Astrocyte (in vitro differentiated cells and primary cell): Measurements from ENCODE around the gene HECW1. TPM values are rescaled to one million over a fixed set of nuclear protein-coding genes. Genes with fewer than 3 reads are reported as not detected.
A peak's percentile ranks its signal among the peaks of the same experiment; 100 is the strongest.
"Not testable (repeated sequence)": the region's sequence is repeated elsewhere in the genome, so short reads cannot be mapped to it uniquely, and the experiment has no call there.

Experiments used
- DNase-seq: peaks from one replicate; pipeline ENCODE4 v3.0.0-alpha.2; 2010; ENCODE audit warnings: low read depth
- FAIRE-seq: peaks from 2 replicates; lab custom pipeline; 2011; peaks lifted over from hg19 to GRCh38; lab: Jason Lieb, UNC
- H2AFZ ChIP-seq: 2 replicates; pipeline ENCODE4 v1.6.0; 2012; ENCODE audit warnings: low read depth, low read length, inconsistent platforms
- H3K27ac ChIP-seq: 2 replicates; pipeline ENCODE4 v1.5.1; 2011; ENCODE audit warnings: low read depth, low read length, inconsistent platforms
- H3K27me3 ChIP-seq: 2 replicates; pipeline ENCODE4 v1.6.0; 2011; ENCODE audit warnings: low read length, inconsistent platforms; ENCODE audit not compliant: insufficient read depth
- H3K36me3 ChIP-seq: 2 replicates; pipeline ENCODE4 v1.5.1; 2011; ENCODE audit warnings: low read length, inconsistent platforms; ENCODE audit not compliant: insufficient read depth
- H3K4me1 ChIP-seq: 2 replicates; pipeline ENCODE4 v1.5.1; 2011; ENCODE audit warnings: low read length, inconsistent platforms; ENCODE audit not compliant: insufficient read depth
- H3K4me2 ChIP-seq: 2 replicates; pipeline ENCODE4 v1.6.0; 2012; ENCODE audit warnings: low read length, inconsistent platforms
- H3K4me3 ChIP-seq: 2 replicates; pipeline ENCODE4 v1.5.1; 2011; ENCODE audit warnings: low read depth, mild to moderate bottlenecking, low read length, inconsistent platforms; ENCODE audit not compliant: insufficient read depth
- H3K79me2 ChIP-seq: 2 replicates; pipeline ENCODE4 v1.6.0; 2012; ENCODE audit warnings: mild to moderate bottlenecking, low read length, inconsistent platforms; ENCODE audit not compliant: insufficient read depth
- H3K9ac ChIP-seq: 2 replicates; pipeline ENCODE4 v1.6.0; 2012; ENCODE audit warnings: mild to moderate bottlenecking, low read length, inconsistent platforms
- H3K9me3 ChIP-seq: 2 replicates; pipeline ENCODE4 v1.5.1; 2012; ENCODE audit warnings: low read depth, mild to moderate bottlenecking, low read length, inconsistent platforms; ENCODE audit not compliant: insufficient read depth
- H4K20me1 ChIP-seq: 2 replicates; pipeline ENCODE4 v1.6.0; 2012; ENCODE audit warnings: low read length, inconsistent platforms; ENCODE audit not compliant: insufficient read depth
- H3K27ac Mint-ChIP-seq: one replicate; pipeline ENCODE4 v1.8.0; 2021; ENCODE audit warnings: mild to moderate bottlenecking, mixed read lengths; ENCODE audit not compliant: unreplicated experiment
- H3K27me3 Mint-ChIP-seq: one replicate; pipeline ENCODE4 v1.8.0; 2021; ENCODE audit warnings: low read depth, mixed read lengths; ENCODE audit not compliant: unreplicated experiment
- H3K36me3 Mint-ChIP-seq: one replicate; pipeline ENCODE4 v1.8.0; 2021; ENCODE audit warnings: low read depth, mixed read lengths; ENCODE audit not compliant: unreplicated experiment
- H3K4me1 Mint-ChIP-seq: one replicate; pipeline ENCODE4 v1.8.0; 2021; ENCODE audit warnings: low read depth, mixed read lengths; ENCODE audit not compliant: unreplicated experiment
- H3K4me3 Mint-ChIP-seq: one replicate; pipeline ENCODE4 v1.8.0; 2021; ENCODE audit warnings: mild to moderate bottlenecking, moderate library complexity, mixed read lengths; ENCODE audit not compliant: unreplicated experiment
- H3K9me3 Mint-ChIP-seq: one replicate; pipeline ENCODE4 v1.8.0; 2021; ENCODE audit warnings: mild to moderate bottlenecking, mixed read lengths; ENCODE audit not compliant: unreplicated experiment
- EZH2 ChIP-seq: IDR thresholded peaks from 2 replicates; pipeline ENCODE4 v1.6.1; 2012; ENCODE audit warnings: mild to moderate bottlenecking, low read length, inconsistent platforms; ENCODE audit not compliant: insufficient read depth
- total RNA-seq: library from RNA; stranded (reverse); gene quantifications from 2 replicates; pipeline ENCODE4 v1.2.1, GENCODE V29; 2021
- TF ChIP-seq, protein P1 (sequence below): IDR thresholded peaks from 2 replicates; pipeline ENCODE4 v1.5.1; 2011; ENCODE audit warnings: low read depth, mild to moderate bottlenecking, inconsistent platforms, low read length, moderate library complexity; ENCODE audit not compliant: insufficient read depth

The HECW1 gene
- total RNA-seq, 1 donor from 2014 or later, result 3.3 TPM

DNA sequence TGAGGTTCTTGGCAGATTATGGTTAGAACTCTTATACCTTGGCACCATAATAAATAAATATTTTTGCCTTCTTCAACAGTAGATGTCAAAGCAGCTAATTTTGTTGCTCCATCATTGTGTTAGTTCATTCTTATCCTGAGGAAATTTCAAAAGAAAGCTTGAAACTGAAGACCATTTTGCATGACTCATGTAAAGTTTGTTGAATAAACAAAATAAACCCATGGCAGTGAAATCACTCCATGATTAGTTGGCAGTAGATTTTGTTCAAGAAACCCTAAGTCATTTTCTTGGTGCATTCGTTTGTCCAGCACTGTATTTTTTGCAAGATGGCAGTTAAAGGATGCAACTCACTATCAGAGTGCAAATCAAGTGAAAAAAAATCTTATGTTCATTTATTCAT, 91.6 kb downstream of the HECW1 start:
- no peaks in the 10 kb centered on the region for H3K79me2 ChIP-seq
- H4K20me1 ChIP-seq, result no peaks in the 10 kb centered on the region
- H3K27me3 ChIP-seq, result no peaks in the 10 kb centered on the region
- Mint-ChIP-seq H3K27me3 (no peaks in the 10 kb centered on the region), H3K4me3 (no peak overlapping the region), H3K4me1 (peaks cover 2% of the 10 kb centered on the region), H3K36me3 (no peaks in the 10 kb centered on the region), H3K27ac (no peak overlapping the region), H3K9me3 (peaks cover 2% of the 10 kb centered on the region)
- TF ChIP-seq, protein P1, sequence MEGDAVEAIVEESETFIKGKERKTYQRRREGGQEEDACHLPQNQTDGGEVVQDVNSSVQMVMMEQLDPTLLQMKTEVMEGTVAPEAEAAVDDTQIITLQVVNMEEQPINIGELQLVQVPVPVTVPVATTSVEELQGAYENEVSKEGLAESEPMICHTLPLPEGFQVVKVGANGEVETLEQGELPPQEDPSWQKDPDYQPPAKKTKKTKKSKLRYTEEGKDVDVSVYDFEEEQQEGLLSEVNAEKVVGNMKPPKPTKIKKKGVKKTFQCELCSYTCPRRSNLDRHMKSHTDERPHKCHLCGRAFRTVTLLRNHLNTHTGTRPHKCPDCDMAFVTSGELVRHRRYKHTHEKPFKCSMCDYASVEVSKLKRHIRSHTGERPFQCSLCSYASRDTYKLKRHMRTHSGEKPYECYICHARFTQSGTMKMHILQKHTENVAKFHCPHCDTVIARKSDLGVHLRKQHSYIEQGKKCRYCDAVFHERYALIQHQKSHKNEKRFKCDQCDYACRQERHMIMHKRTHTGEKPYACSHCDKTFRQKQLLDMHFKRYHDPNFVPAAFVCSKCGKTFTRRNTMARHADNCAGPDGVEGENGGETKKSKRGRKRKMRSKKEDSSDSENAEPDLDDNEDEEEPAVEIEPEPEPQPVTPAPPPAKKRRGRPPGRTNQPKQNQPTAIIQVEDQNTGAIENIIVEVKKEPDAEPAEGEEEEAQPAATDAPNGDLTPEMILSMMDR, result no peak
- H3K9me3 ChIP-seq, result no peaks in the 10 kb centered on the region
- no peak overlapping the region for H2AFZ ChIP-seq
- H3K4me3 ChIP-seq, result no peak overlapping the region
- no peak overlapping the region for H3K9ac ChIP-seq
- peaks cover 9% of the 10 kb centered on the region for H3K4me1 ChIP-seq
- FAIRE-seq (no peak), DNase-seq (peak; percentile 47)
- no peaks in the 10 kb centered on the region for H3K36me3 ChIP-seq
- no peak overlapping the region for H3K4me2 ChIP-seq
- no peak overlapping the region for H3K27ac ChIP-seq

DNA sequence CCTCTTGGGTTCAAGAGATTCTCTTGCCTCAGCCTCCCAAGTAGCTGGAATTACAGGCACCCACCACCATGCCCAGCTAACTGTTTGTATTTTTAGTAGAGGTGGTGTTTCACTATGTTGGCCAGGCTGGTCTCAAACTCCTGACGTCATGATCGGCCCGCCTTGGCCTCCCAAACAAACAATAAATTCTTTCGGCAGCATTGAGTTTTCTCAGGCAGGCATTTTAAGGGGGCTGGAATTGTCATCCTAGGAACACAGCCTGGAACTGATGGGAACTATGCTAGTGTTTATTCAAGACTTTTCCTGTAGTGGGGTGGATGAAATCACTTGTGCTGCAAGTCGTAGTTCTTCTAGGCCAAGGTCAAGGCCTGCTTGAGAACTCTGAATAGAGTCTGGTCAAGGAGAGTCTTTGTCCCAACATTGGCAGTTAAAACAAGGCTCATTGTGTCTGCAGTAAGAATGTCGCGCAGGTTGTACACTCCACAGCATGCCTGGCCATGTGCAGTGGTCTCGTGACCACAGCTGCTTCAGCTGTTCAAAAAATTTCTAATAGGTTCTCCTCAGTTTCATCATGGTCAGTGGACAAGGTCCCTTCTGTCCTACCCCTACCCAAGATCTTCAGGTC, 92.8 kb downstream of the HECW1 start:
- Mint-ChIP-seq H3K4me1 (no peaks in the 10 kb centered on the region), H3K4me3 (no peak overlapping the region), H3K9me3 (peaks cover 2% of the 10 kb centered on the region), H3K36me3 (no peaks in the 10 kb centered on the region), H3K27ac (no peak overlapping the region), H3K27me3 (no peaks in the 10 kb centered on the region)
- no peak overlapping the region for H2AFZ ChIP-seq
- no peak overlapping the region for H3K27ac ChIP-seq
- no peaks in the 10 kb centered on the region for H3K9me3 ChIP-seq
- H3K9ac ChIP-seq, result no peak overlapping the region
- FAIRE-seq (no peak), DNase-seq (no peak)
- no peaks in the 10 kb centered on the region for H3K27me3 ChIP-seq
- H4K20me1 ChIP-seq, result no peaks in the 10 kb centered on the region
- H3K79me2 ChIP-seq, result no peaks in the 10 kb centered on the region
- H3K4me1 ChIP-seq, result peaks cover 4% of the 10 kb centered on the region
- H3K36me3 ChIP-seq, result no peaks in the 10 kb centered on the region
- H3K4me3 ChIP-seq, result no peak overlapping the region
- no peak overlapping the region for H3K4me2 ChIP-seq
- TF ChIP-seq EZH2, result no peak
- TF ChIP-seq, protein P1, result no peak

GRCh38 chr7:43208242-43208641, 95.8 kb downstream of the HECW1 start:
- DNase-seq (no peak), FAIRE-seq (no peak)
- Mint-ChIP-seq H3K27me3 (no peaks in the 10 kb centered on the region), H3K4me1 (peaks cover 10% of the 10 kb centered on the region), H3K36me3 (no peaks in the 10 kb centered on the region), H3K4me3 (no peak overlapping the region), H3K27ac (no peak overlapping the region), H3K9me3 (peaks cover 2% of the 10 kb centered on the region)
- no peaks in the 10 kb centered on the region for H3K9me3 ChIP-seq
- H3K79me2 ChIP-seq, result no peaks in the 10 kb centered on the region
- no peak for TF ChIP-seq EZH2
- TF ChIP-seq, protein P1, result no peak
- H2AFZ ChIP-seq, result no peak overlapping the region
- H3K4me2 ChIP-seq, result no peak overlapping the region
- no peaks in the 10 kb centered on the region for H3K36me3 ChIP-seq
- H3K9ac ChIP-seq, result no peak overlapping the region
- no peak overlapping the region for H3K4me3 ChIP-seq
- no peak overlapping the region for H3K27ac ChIP-seq
- H3K27me3 ChIP-seq, result no peaks in the 10 kb centered on the region
- no peaks in the 10 kb centered on the region for H4K20me1 ChIP-seq
- peaks cover 9% of the 10 kb centered on the region for H3K4me1 ChIP-seq

- not testable (repeated sequence) for H3K9ac ChIP-seq, DNase-seq
- peaks cover 10% of the 10 kb centered on the region for H3K4me1 Mint-ChIP-seq
These were observed 98.1 kb downstream of the HECW1 start for GRCh38 chr7:43210539-43210938.

More at GRCh38 chr7:43210539-43210938, 98.1 kb downstream of the HECW1 start:
- not testable (repeated sequence) for H3K27ac Mint-ChIP-seq, H3K79me2 ChIP-seq, H3K4me1 ChIP-seq, H3K4me2 ChIP-seq, H3K9me3 ChIP-seq, H3K27me3 Mint-ChIP-seq, H3K4me3 ChIP-seq, H4K20me1 ChIP-seq, H3K9me3 Mint-ChIP-seq, H3K36me3 ChIP-seq, H3K27me3 ChIP-seq, H3K4me3 Mint-ChIP-seq, H2AFZ ChIP-seq, FAIRE-seq, H3K36me3 Mint-ChIP-seq, H3K27ac ChIP-seq
